T-helper 1 cell (primary cell): ENCODE data around the gene AKAP5.

Source experiments
- DNase-seq, 5 donors: peaks; one replicate each; pipeline ENCODE4 v3.0.0-alpha.2; 2012 to 2020
- total RNA-seq, 4 donors: gene quantifications; one replicate each; lab custom pipeline; 2026; lab: John Stamatoyannopoulos, UW

The AKAP5 gene, protein sequence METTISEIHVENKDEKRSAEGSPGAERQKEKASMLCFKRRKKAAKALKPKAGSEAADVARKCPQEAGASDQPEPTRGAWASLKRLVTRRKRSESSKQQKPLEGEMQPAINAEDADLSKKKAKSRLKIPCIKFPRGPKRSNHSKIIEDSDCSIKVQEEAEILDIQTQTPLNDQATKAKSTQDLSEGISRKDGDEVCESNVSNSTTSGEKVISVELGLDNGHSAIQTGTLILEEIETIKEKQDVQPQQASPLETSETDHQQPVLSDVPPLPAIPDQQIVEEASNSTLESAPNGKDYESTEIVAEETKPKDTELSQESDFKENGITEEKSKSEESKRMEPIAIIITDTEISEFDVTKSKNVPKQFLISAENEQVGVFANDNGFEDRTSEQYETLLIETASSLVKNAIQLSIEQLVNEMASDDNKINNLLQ
- 0.62 to 1.7 (median 1.2) reads per million in 4 donors for total RNA-seq

DNA sequence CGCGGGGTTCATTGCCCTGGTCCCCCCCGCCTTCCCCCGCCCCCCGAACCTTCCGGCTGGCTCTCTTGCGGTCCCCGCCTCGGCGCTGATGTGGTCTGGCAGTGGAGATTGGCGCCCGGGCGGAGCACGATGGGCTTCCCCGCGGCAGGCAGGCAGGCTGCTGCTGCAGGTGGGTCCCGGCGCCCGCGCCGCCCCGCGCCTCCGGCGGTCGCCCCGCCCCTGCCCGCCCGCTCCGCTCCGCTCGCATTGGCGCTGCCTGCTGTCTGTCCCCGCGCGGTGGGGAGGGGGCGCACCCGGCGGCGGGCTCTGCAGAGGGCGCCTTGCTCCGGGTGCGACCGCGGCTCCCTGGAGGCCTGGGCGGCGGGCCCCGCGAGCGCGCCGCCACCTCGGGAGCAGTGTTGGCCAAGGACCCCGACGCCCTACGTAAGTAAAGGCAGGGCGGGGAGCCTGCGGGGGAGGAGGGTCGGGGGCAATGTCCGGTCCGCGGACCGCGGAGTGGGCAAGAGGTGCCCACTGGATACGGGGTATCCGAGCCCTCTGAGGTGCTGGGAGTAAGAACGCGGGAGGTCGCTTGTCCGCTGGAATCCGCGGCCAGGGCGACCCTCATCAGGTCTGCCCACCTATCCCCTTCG lies at the start of gene AKAP5:
Gene AKAP5 (plus strand): TSS at position 309 of the 632 bp plus-strand sequence. CDS start 2,896 bp downstream, outside the sequence.
- DNase-seq: peak; percentile 49 to 74 (median 53)

DNA sequence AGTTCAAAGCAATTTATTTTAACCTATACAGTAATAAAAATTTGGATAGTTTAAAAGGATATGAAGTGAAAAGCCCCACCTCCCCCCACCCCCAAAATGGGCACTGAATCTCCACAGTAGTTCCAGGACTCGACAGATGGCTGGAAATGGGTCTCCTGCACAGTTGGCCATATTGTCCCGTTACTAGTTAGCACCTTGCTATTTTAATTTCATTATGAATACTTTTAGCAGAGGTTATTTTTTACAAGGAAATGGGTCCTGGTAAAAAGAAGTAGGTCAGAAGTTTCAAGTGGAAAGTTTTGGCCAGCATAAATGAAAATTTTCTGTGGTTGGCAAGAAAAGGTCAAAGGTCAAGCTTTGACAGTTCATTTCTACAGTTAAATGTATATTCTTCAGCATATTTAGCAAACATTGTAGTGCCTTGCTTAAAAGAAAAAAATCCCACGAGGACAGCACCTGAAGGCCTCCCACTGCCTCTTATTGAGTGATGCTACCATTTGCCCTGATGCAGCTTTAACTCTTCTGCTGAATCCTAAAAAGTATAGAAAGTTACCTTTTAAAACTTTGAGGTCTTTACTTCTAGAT lies 48.9 kb upstream of the AKAP5 start:
- no peak for DNase-seq

DNA sequence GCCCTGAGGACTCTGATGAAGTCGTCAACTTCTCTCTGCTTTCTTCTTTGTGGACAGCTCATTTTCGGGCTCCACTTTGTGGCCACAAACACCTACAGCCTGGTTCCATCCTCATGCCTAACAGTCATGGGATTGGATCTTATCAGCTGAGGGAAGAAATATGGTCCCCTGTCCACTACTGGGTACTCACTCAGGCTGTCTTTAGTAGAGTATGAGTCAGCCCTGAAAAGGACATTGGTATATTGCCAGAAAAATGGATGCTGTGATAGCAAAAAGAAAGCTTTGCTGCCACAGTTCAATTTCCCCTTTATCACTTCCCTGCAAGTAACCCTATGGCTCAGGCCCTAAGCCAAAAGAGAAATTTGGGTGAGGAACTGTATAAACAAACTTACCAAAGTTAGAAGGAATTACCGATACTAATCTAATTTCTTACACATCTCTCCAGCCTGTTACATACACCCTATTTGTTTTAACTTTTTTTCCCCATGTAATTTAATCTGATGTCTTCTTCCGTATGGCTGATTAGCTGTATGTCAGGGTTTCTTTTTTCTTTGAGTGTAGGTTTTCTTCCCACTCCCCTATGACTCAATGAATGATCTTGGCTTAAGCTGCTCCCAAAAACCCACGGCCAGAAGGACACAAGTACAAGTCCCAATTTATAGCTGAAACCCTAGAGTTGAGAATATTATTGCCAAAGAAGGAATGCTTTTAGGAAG lies 48.1 kb upstream of the AKAP5 start:
- no peak for DNase-seq

DNA sequence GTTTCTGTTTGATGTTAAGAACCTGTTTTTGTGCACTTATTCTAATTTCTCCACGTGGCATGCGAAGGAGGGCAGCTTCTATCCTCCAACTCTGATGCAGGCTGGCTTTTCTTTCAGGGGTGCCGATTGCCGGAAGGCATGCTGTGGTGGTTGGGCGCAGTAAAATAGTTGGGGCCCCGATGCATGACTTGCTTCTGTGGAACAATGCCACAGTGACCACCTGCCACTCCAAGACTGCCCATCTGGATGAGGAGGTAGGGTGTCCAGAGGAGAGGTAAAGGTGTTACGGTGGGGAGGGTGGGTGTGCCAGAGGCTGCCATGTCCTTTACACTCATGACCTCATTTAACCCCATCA lies 47.6 kb upstream of the AKAP5 start:
- no peak for DNase-seq

DNA sequence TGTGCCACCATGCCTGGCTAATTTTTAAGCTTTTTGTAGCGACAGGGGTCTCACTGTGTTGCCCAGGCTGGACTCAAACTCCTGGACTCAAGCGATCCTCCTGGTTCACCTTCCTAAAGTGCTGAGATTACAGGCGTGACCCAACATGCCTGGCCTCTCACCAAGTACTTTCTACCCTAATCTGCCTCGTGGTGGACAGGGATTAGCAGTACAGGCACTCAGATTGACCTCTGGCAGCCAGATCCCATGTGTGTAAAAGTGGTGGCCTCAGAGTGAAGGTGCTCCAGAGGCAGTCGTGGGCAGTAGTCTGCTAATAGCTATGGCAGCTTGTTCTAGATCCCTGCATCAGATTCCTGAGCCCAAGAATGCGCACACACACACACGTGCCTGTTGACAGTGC lies 46.3 kb upstream of the AKAP5 start:
- no peak for DNase-seq

DNA sequence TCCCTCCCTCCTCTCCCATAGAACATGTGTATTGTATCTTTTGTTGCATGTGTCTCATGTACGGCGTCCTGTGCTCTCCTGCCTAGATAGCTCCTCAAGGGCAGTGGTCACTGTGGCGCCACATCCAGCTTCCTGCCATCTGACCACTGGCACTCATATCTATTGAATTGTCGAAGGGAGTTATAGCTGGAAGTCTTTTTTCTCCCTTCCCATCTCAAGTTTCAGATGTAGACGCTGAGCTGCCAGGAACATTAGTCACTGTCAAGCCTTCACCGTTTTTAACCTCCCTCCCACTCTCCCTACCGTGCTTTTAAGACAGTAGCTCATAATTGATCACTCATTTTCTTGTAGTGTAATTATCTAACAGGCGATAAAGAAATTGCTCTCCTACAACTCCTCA lies 44.1 kb upstream of the AKAP5 start:
- DNase-seq: no peak

DNA sequence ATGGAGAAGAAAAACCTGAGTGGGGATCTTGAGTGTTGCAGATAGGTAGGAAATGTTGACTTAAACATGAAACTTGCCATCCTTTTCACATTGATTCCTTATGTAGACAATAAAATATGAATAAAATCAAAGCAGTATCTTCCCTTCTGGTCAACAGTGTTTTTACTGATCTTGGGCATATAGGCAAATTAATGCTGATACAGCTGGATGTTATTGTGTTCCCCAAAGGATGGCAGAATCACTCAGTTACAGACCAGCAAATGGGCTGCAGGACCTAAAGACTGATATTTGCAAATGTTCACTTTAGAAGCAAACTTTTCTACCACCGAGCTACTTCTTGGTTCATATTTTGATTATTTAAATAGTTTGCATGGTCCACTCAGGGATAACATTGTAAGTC lies 43.3 kb upstream of the AKAP5 start:
- DNase-seq: no peak

DNA sequence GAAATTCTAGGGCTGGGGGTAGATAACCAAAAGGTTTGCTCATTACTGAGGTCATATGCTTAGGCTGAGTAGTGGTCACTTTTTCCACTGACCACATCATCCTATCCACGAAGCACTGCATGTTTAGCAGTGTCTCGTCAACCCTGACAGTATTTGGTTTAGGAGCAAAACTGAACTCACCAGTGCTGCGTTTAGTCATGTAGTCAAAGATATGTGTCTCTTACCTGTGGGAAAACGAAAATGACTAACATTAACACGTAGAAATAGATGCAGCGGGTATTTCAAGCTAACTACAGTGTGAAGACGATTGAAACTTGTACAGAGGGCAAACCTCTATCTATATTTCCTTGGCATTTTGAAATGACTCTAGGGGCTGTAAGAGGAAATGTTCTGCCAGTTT lies 42.5 kb upstream of the AKAP5 start:
- peak in 1 of 5 donors; percentile 40 for DNase-seq

DNA sequence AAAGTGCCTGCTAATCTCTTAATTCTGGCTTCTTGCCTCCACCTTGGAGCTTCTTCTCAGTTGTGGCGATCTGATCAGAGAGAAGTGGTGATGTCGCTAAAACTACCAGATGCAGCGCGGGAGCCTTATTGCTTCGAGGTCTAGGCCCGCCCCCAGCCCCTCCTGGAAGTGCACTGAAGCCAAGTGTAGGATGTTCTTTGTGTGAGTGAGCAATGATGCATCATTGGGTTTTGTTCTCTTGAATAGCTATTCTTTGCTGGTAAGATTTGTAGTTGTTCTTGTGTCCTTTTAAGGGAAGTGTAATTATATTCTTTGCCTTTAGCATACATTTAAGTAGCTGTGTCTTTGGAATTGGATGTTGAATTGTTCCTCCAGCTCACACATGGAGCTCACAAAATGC lies 41.3 kb upstream of the AKAP5 start:
- DNase-seq: no peak

DNA sequence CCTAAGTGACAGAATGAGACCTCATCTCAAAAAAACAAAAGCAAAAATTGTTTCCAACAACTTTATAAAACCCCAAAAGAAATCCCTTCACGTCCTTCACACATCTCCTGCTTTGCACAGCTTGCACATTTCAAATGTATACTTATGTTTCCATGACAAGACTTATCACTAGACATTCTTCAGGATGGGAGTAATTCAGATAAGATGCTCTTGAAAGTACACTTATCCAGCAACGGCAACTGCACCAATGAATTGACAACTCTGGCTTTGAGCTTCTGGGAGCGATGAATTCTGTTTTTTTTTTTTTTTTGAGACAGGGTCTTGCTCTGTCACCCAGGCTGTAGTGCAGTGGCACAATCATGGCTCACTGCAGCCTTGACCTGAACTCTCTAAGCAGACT lies 30.8 kb upstream of the AKAP5 start:
- no peak for DNase-seq

DNA sequence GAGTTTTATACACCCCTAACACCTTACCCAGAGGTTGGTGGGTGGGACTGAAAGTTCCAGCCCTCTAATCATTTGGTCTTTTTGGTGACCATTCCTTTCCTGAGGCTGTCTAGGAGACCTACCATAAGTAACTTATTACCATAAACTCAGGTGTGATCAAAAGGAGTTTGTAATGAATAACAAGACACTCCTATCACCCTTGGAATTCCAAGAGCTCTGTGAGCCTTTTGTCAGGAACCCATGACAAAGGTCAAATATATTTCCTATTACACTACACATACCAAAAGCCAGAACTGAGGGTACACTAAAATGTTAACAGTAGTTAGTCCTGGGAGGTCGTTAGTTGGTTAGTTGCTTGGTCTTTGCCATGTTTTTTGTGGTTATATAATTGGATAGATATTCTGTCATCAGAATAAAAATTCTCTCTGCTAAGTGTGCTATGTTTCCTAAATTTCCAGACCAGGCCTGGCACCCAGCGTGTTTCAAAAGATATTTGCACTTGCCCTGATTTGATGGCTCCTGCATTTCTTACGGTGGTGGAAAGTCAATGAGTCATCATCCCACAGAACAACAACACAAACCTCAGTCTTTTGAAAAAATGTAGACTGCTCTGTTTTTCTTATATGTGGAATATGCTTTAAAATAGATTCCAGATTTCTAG lies 27.0 kb upstream of the AKAP5 start:
- no peak for DNase-seq

DNA sequence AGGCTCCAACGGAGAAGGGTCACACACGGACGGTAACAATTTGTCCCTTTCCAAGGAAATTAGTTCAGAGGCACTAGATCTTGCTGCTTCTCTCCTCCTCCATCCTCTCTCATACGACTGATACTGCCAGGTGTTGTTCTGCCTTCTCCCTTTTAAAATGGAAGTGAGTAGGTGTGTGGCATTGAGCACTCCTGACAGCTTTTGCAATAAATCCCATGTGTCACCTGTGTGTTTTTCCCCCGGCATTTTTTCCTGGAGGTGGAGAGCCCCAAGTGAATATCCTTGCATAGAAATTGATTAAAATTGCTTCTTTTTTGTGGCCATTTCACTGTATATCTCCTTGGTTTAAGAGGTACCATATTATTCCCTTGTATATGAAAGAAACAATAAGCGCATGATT lies 26.2 kb upstream of the AKAP5 start:
- no peak for DNase-seq

DNA sequence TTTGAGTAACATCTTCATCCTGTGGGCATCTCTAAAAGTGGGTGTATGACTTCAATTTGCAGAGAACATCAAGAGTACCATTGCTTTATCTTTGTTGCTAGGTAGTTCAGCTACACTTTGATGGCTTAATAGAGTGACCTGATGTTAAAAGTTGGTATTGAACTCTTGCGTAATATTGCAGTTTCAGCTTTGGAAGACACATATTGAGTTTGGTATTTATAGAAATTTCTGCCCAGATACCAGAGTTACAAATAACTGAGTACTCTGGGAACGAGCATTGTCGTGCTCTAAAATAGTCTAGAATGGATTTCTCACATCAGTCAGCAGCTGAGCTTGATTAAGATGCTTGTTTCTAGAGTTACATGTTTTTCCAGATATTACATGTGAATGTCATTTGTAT lies 24.8 kb upstream of the AKAP5 start:
- no peak for DNase-seq

DNA sequence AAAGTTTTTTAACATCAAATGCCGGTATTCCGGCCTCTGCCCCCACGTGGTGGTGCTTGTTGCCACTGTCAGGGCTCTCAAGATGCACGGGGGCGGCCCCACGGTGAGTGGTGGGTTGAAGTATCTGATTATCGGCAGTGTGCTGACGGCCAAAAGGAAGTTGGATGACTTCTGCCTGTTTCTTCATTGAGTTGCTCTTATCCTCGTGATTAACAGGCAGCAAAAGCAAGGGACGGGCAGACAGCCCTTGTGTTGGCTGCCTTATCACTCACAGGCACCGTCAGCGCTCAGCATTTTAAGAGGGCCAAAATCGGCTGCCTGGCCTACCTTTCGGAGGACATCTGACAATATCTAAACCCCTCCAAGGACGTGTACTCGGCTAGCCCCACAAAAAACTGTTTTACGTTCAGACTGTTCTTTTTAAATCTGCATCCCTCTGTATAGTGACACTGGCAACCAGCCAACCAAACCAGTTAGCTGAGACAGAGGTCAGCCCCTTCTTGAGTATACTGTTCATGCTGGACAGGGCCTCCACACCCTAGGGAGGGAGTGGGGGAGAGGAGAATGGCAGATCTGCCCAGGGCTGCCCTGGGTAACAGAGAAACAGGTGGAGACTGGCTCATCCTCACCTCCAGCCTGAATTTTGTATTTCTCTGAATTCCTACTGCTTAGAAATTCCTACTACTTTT lies 22.9 kb upstream of the AKAP5 start:
- DNase-seq: no peak

DNA sequence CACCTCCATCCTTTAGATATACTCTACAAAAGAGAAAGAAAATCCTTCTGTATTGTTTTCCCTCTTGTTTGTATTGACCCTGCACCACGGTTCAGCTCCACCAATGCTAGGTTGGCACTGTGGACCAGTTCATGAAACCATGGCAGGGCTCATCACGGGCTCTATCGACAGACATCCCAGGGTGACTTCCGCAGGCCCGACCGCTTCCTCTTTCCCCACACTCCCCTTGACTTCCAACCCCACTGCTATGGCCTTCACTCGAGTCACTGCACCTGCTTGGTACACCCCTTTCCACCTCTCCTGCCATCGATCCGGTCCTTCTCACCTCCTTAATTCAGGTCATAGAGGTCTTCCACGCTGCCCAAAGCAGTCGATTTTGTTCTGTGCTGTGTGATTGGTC lies 21.2 kb upstream of the AKAP5 start:
- no peak for DNase-seq

DNA sequence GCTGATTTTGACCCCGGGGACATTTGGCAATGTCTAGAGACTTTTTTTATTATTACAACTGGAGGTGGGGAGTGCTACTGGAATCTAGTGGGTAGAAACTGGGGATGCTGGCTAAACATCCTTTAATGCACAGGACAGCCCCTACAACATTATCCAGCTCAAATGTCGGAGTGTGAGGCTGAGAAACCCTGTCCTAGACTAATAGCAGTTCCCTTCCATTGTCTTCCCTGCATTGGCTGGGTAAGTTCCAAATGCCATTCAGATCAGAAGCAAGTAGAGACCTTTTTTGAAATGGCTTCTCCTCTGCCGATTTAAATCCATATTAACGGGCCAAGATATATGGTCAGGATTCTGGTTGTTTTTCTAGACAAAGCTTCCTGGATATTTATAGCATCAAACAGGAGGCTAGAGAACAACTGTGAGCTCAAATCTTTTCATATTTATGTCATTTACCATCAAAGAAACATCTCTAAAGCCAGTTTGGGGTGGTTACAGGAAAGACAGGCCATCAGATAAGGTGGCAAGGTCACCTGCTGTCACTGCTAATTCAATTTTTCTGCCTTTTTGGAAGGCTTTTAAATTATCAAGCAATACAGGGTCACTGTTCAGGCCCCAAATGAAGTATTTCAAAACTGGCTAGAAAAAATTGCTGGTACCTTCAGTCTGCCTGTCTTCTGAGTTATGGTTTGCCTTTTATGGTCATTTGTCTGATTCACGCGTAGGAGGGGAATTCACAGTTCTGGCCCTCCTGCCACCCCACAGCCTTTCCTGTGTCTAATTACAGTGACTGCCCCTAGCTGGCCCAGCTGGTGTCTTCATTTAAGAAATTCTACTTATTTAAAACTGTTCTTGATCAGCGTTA lies 20.1 kb upstream of the AKAP5 start:
- peak in 3 of 5 donors; percentile 11 to 69 (median 15) for DNase-seq

DNA sequence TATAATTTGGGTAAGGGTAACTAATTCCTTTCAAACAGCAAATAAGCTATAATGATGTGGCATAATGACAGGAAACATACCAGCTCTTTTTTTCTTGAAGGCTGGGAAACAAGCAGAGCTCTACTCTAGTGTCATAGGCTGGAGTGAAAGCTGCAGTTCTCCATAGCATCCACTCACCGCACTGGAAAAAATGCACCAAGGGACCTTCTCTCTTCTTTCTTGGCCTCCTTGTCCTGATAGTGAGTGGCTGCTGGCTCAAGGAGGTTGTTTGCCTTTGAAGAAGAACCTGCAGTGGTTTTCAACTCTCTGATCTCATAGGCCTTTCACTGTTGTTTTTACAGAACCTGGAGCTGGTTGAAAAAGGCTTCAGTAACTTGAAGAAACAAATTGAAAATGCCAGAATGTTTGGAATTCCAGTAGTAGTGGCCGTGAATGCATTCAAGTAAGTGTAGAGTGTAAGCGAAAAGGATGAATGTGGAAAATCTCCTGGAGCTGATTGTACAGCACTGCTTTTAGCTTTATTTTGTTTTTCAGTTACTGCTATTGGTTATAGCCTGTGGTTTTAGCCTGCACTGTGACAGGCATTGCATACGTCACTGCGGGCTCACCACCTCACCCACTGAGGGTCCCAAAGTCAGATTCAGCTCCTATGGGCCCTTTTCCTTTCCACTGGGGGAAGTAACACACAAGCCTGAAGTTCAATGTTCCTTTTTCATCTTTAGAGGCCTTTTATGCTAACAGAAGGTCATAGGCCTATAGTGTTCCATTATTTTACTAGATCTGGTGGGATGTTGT lies 17.2 kb upstream of the AKAP5 start:
- DNase-seq: no peak

DNA sequence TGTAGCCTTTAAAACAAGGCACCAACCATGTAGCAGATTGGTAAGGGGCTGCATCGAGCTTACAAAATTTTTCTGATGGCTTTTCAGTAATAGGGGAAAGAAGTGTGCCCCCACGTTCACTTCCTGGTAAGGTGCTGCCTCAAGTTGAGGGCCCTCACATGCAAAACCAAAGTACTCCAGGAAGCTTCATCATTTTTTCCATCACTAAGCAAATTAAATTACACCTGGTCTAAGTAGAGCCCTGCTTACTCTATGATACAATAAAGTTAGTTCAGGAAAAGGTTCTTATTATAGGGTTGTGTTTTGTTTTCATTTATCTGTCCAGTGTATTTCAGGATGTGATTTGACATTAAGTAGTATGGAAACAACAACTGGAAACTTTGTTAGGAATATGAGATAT lies 15.0 kb upstream of the AKAP5 start:
- no peak for DNase-seq

DNA sequence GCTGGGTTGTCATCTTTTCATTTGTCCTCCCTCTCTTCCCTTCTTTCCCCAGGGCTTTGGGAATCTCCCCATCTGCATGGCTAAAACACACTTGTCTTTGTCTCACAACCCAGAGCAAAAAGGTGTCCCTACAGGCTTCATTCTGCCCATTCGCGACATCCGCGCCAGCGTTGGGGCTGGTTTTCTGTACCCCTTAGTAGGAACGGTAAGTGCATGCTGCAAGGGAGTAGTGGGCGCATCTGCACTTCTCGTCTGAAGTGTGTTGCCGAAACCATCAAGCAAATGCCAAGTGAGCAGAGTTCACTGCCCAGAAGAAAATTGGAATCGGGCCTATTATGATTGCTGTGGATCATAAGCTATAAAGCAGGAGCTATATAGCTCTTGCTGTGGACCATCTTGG lies 10.6 kb upstream of the AKAP5 start:
- DNase-seq: no peak

DNA sequence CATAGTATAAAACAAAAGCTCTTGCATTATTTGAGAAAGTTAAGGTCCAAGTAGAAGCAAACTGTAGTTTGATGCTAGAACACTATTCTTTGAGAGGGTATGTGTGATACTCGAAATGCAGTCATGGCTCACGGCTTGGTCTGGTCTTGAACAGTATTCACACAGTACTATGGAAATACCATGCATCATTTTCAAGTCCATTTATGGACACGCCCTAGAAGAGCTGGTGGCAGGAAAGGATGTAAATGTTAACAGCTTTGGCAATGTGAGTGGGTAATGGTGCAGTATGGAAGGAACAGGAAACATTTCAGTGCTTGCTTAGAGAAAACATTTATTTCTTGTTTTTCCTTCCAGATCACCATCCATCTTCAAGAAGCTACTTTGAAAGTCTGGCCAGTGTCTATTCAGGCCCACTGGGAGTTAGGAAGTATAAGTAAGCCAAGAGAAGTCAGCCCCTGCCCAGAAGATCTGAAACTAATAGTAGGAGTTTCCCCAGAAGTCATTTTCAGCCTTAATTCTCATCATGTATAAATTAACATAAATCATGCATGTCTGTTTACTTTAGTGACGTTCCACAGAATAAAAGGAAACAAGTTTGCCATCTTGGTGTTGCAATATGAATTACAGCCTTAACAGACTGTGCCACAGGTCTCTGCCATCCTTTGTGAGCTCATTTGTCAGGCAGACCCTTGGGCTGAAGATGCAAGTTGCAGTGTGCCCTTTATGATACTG lies 5.7 kb upstream of the AKAP5 start:
- DNase-seq: no peak
